OCI-LY1 (cell line): ENCODE results near the gene USP8.

ENCODE experiments used
- H2AFZ ChIP-seq: fragments of 200-600 bp; sonication (generic), shearing (Covaris generic); 2 replicates; pipeline ENCODE4 v1.6.0; 2014; ENCODE audit warnings: antibody characterized with exemption, mild to moderate bottlenecking, low read length
- H3F3A ChIP-seq: fragments of 200-600 bp; sonication (generic), shearing (Covaris generic); 2 replicates; pipeline ENCODE4 v1.6.0; 2014; ENCODE audit warnings: mild to moderate bottlenecking, antibody characterized with exemption, low read length, moderate library complexity; ENCODE audit not compliant: insufficient read depth
- H3K27ac ChIP-seq: fragments of 200-600 bp; sonication (generic); 2 replicates; pipeline ENCODE4 v1.5.1; 2014; ENCODE audit warnings: low read length, mixed run types, mild to moderate bottlenecking, low read depth; ENCODE audit not compliant: poor library complexity, severe bottlenecking
- H3K27me3 ChIP-seq: fragments of 200-600 bp; sonication (generic); 2 replicates; pipeline ENCODE4 v1.6.0; 2014; ENCODE audit warnings: antibody characterized with exemption, mild to moderate bottlenecking, low read length, moderate library complexity; ENCODE audit not compliant: insufficient read depth
- H3K36me3 ChIP-seq: fragments of 200-600 bp; sonication (generic); 2 replicates; pipeline ENCODE4 v1.6.1; 2014; ENCODE audit warnings: mild to moderate bottlenecking, antibody characterized with exemption, low read length, moderate library complexity, mixed read lengths; ENCODE audit not compliant: insufficient read depth
- H3K4me1 ChIP-seq: fragments of 200-600 bp; sonication (generic); 2 replicates; pipeline ENCODE4 v1.5.1; 2014; ENCODE audit warnings: mild to moderate bottlenecking, low read length, moderate library complexity; ENCODE audit not compliant: insufficient read depth, severe bottlenecking
- H3K4me2 ChIP-seq: fragments of 200-600 bp; sonication (generic), shearing (Covaris generic); 2 replicates; pipeline ENCODE4 v1.6.1; 2014; ENCODE audit warnings: low read length
- H3K4me3 ChIP-seq: fragments of 200-600 bp; sonication (generic); 2 replicates; pipeline ENCODE4 v1.5.1; 2014; ENCODE audit warnings: low read length, low read depth, mild to moderate bottlenecking, mixed read lengths; ENCODE audit not compliant: poor library complexity, severe bottlenecking
- H3K79me2 ChIP-seq: fragments of 200-600 bp; shearing (Covaris generic); 2 replicates; pipeline ENCODE4 v1.6.1; 2016; ENCODE audit warnings: mixed run types, low read length, mixed read lengths; ENCODE audit not compliant: insufficient read depth
- H3K9ac ChIP-seq: fragments of 200-600 bp; sonication (generic), shearing (Covaris generic); 2 replicates; pipeline ENCODE4 v1.6.1; 2014; ENCODE audit warnings: mild to moderate bottlenecking, low read length, mixed read lengths
- H3K9me2 ChIP-seq: fragments of 200-600 bp; sonication (generic), shearing (Covaris generic); 2 replicates; pipeline ENCODE4 v1.6.1; 2014; ENCODE audit warnings: low read depth, mild to moderate bottlenecking, low read length, mixed read lengths
- H3K9me3 ChIP-seq: fragments of 200-600 bp; shearing (Covaris generic); 2 replicates; pipeline ENCODE4 v1.6.1; 2014; ENCODE audit warnings: low read length, mixed read lengths
- H4K20me1 ChIP-seq: fragments of 200-600 bp; sonication (generic), shearing (Covaris generic); 2 replicates; pipeline ENCODE4 v1.6.0; 2016; ENCODE audit warnings: mild to moderate bottlenecking, low read length; ENCODE audit not compliant: insufficient read depth
- CTCF ChIP-seq: fragments of 200-600 bp; sonication (generic), shearing (Covaris generic); IDR thresholded peaks from 2 replicates; pipeline ENCODE4 v1.5.1; 2017; ENCODE audit warnings: mild to moderate bottlenecking, antibody characterized with exemption, low read length, moderate library complexity, mixed read lengths
- EZH2 ChIP-seq: fragments of 200-600 bp; sonication (generic), shearing (Covaris generic); IDR thresholded peaks from 2 replicates; pipeline ENCODE4 v1.8.0; 2017; ENCODE audit warnings: borderline replicate concordance, mixed run types, mild to moderate bottlenecking, antibody characterized with exemption, low read length, moderate library complexity, mixed read lengths

USP8 gene

GRCh38 chr15:50542887-50543210 is 118.6 kb downstream of the USP8 start:
- H3F3A ChIP-seq = no peaks in the 10 kb centered on the region
- no peak overlapping the region for H3K27ac ChIP-seq
- no peaks in the 10 kb centered on the region for H3K9me3 ChIP-seq
- H3K9me2 ChIP-seq = no peaks in the 10 kb centered on the region
- no peaks in the 10 kb centered on the region for H3K36me3 ChIP-seq
- no peak overlapping the region for H3K4me2 ChIP-seq
- H3K9ac ChIP-seq = no peak overlapping the region
- H3K4me3 ChIP-seq = no peak overlapping the region
- H3K79me2 ChIP-seq = no peaks in the 10 kb centered on the region
- H3K4me1 ChIP-seq = no peaks in the 10 kb centered on the region
- no peak overlapping the region for H2AFZ ChIP-seq
- no peaks in the 10 kb centered on the region for H4K20me1 ChIP-seq
- TF ChIP-seq EZH2 = no peak
- no peak for TF ChIP-seq CTCF
- no peaks in the 10 kb centered on the region for H3K27me3 ChIP-seq

GRCh38 chr15:50543556-50543955 is 119.4 kb downstream of the USP8 start:
- H3K4me1 ChIP-seq = no peaks in the 10 kb centered on the region
- H3K4me2 ChIP-seq = no peak overlapping the region
- H4K20me1 ChIP-seq = no peaks in the 10 kb centered on the region
- no peaks in the 10 kb centered on the region for H3F3A ChIP-seq
- no peak overlapping the region for H3K9ac ChIP-seq
- H3K9me3 ChIP-seq = no peaks in the 10 kb centered on the region
- no peak overlapping the region for H2AFZ ChIP-seq
- no peaks in the 10 kb centered on the region for H3K79me2 ChIP-seq
- H3K9me2 ChIP-seq = no peaks in the 10 kb centered on the region
- H3K27ac ChIP-seq = no peak overlapping the region
- H3K4me3 ChIP-seq = no peak overlapping the region
- no peaks in the 10 kb centered on the region for H3K27me3 ChIP-seq
- no peak for TF ChIP-seq CTCF
- TF ChIP-seq EZH2 = no peak
- no peaks in the 10 kb centered on the region for H3K36me3 ChIP-seq

GRCh38 chr15:50544368-50544767 is 120.2 kb downstream of the USP8 start:
- no peak overlapping the region for H2AFZ ChIP-seq
- H3K4me3 ChIP-seq = no peak overlapping the region
- H3F3A ChIP-seq = no peaks in the 10 kb centered on the region
- TF ChIP-seq CTCF (no peak), EZH2 (no peak)
- no peaks in the 10 kb centered on the region for H3K9me3 ChIP-seq
- no peaks in the 10 kb centered on the region for H3K27me3 ChIP-seq
- no peaks in the 10 kb centered on the region for H3K9me2 ChIP-seq
- no peaks in the 10 kb centered on the region for H3K36me3 ChIP-seq
- H3K79me2 ChIP-seq = no peaks in the 10 kb centered on the region
- no peak overlapping the region for H3K27ac ChIP-seq
- no peak overlapping the region for H3K9ac ChIP-seq
- no peaks in the 10 kb centered on the region for H3K4me1 ChIP-seq
- H3K4me2 ChIP-seq = no peak overlapping the region
- no peaks in the 10 kb centered on the region for H4K20me1 ChIP-seq
